OCI-LY7 (cell line): ENCODE results near the gene UNC79.

ENCODE experiments used
- CTCF ChIP-seq: fragments of 200-600 bp; sonication (generic); conservative IDR thresholded peaks from 2 replicates; pipeline ENCODE4 v1.5.1; 2014; ENCODE audit warnings: mild to moderate bottlenecking, antibody characterized with exemption, low read length, moderate library complexity, mixed read lengths
- EZH2phosphoT487 ChIP-seq: fragments of 200-600 bp; sonication (generic); IDR thresholded peaks from 2 replicates; pipeline ENCODE4 v1.6.1; 2018; ENCODE audit warnings: low read depth, borderline replicate concordance, mild to moderate bottlenecking, mixed run types, antibody characterized with exemption, low read length, moderate library complexity, mixed read lengths

DNA sequence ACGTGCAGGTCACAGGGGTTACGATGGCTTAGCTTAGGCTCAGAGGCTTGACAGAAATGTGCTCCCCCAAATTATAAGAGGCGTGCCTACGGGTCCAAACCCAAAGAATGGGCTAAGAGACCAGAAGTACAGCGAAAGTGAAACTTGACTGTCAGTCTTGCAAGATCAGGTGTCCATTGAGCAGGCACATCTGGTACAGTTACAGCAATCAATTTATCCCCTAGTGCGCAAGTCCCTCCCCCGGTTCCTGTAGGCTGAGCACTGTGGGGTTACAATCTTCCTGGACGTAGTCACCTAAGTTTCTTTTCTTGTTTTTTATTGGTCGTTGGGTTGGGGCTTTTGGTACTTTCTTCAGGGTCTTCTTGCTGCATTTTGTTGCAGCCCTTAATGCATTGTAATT lies 134.2 kb downstream of the UNC79 start:
- no peak for TF ChIP-seq CTCF
- no peak for TF ChIP-seq EZH2phosphoT487
